Measurements from ENCODE around the gene CENPN.

The CENPN gene

GRCh38 chr16:80981103-80981502, 25.9 kb upstream of the CENPN start:
- H3K9me3 ChIP-seq (replicated peaks in 1 of 2; ENCODE audit: control insufficient read depth in 2 of 2, insufficient read depth in 1 of 2, low read depth in 1 of 2, low read length in 2 of 2) = no peaks in the 10 kb centered on the region
- H3K27ac ChIP-seq (replicated peaks; ENCODE audit: low read length) = no peak overlapping the region
- H3K79me1 ChIP-seq (ENCODE audit: low read depth, low read length) = no peaks in the 10 kb centered on the region
- H4K8ac ChIP-seq (ENCODE audit: low read depth, low read length) = no peak overlapping the region
- H2AK5ac ChIP-seq (ENCODE audit: low read depth, low read length) = no peak overlapping the region
- no peak overlapping the region for H3K9ac ChIP-seq (ENCODE audit: low read depth, low read length, poor library complexity)
- no peak overlapping the region for H3K4ac ChIP-seq (ENCODE audit: low read length)
- no peak overlapping the region for H3K4me3 ChIP-seq (ENCODE audit: low read length in 2 of 2)
- no peak overlapping the region for H2BK5ac ChIP-seq (ENCODE audit: low read length)
- H3K36me3 ChIP-seq (replicated peaks in 1 of 2; ENCODE audit: control insufficient read depth in 2 of 2, insufficient read depth in 2 of 2, low read length in 2 of 2) = peaks cover 3 to 56% of the 10 kb centered on the region in 2 donors
- H4K91ac ChIP-seq (ENCODE audit: low read depth, low read length, poor library complexity) = no peak overlapping the region
- H3K18ac ChIP-seq (ENCODE audit: low read length) = no peak overlapping the region
- no peak overlapping the region for H3K4me2 ChIP-seq (ENCODE audit: insufficient read depth, low read length, poor library complexity, severe bottlenecking)
- no peak overlapping the region for H3K23ac ChIP-seq (ENCODE audit: low read depth, low read length, poor library complexity)
- H3K27me3 ChIP-seq (ENCODE audit: control insufficient read depth in 3 of 3, insufficient read depth in 3 of 3, low read depth in 1 of 3, low read length in 3 of 3) = no peaks in the 10 kb centered on the region
- H2AFZ ChIP-seq (ENCODE audit: low read length) = no peak overlapping the region
- no peak overlapping the region for H2BK15ac ChIP-seq (ENCODE audit: low read length)
- H2BK12ac ChIP-seq (ENCODE audit: low read length) = no peak overlapping the region
- H2BK120ac ChIP-seq (ENCODE audit: low read depth, low read length) = no peak overlapping the region
- no peak for DNase-seq (ENCODE audit: low spot score)
- H3K14ac ChIP-seq (ENCODE audit: low read length) = no peak overlapping the region
- no peaks in the 10 kb centered on the region for H3K4me1 ChIP-seq (ENCODE audit: control insufficient read depth in 2 of 2, insufficient read depth in 1 of 2, low read depth in 1 of 2, low read length in 2 of 2)

GRCh38 chr16:80982646-80983045, 24.4 kb upstream of the CENPN start:
- Histone ChIP-seq H3K9me3 (replicated peaks in 1 of 2; ENCODE audit: control insufficient read depth in 2 of 2, insufficient read depth in 1 of 2, low read depth in 1 of 2, low read length in 2 of 2) (no peaks in the 10 kb centered on the region), H4K91ac (ENCODE audit: low read depth, low read length, poor library complexity) (no peak overlapping the region), H2BK12ac (ENCODE audit: low read length) (no peak overlapping the region), H3K18ac (ENCODE audit: low read length) (no peak overlapping the region), H3K4me1 (ENCODE audit: control insufficient read depth in 2 of 2, insufficient read depth in 1 of 2, low read depth in 1 of 2, low read length in 2 of 2) (peaks cover 0 to 2% of the 10 kb centered on the region in 2 donors), H3K9ac (ENCODE audit: low read depth, low read length, poor library complexity) (no peak overlapping the region), H2BK120ac (ENCODE audit: low read depth, low read length) (no peak overlapping the region), H2BK15ac (ENCODE audit: low read length) (no peak overlapping the region), H2AFZ (ENCODE audit: low read length) (no peak overlapping the region), H3K79me1 (ENCODE audit: low read depth, low read length) (no peaks in the 10 kb centered on the region), H3K27me3 (ENCODE audit: control insufficient read depth in 3 of 3, insufficient read depth in 3 of 3, low read depth in 1 of 3, low read length in 3 of 3) (no peaks in the 10 kb centered on the region), H3K14ac (ENCODE audit: low read length) (no peak overlapping the region), H3K4ac (ENCODE audit: low read length) (no peak overlapping the region), H3K23ac (ENCODE audit: low read depth, low read length, poor library complexity) (no peak overlapping the region), H2BK5ac (ENCODE audit: low read length) (no peak overlapping the region), H2AK5ac (ENCODE audit: low read depth, low read length) (no peak overlapping the region), H3K36me3 (replicated peaks in 1 of 2; ENCODE audit: control insufficient read depth in 2 of 2, insufficient read depth in 2 of 2, low read length in 2 of 2) (peaks cover 3 to 57% of the 10 kb centered on the region in 2 donors), H3K4me2 (ENCODE audit: insufficient read depth, low read length, poor library complexity, severe bottlenecking) (no peak overlapping the region), H3K4me3 (ENCODE audit: low read length in 2 of 2) (no peak overlapping the region), H3K27ac (replicated peaks; ENCODE audit: low read length) (no peak overlapping the region), H4K8ac (ENCODE audit: low read depth, low read length) (no peak overlapping the region)
- DNase-seq (ENCODE audit: low spot score) = no peak
- WGBS, 2 donors (ENCODE audit: extremely low coverage in 2 of 2, insufficient read length in 2 of 2, insufficient replicate concordance in 1 of 2) = no CpG with 5 or more reads among the region's 4 CpGs

GRCh38 chr16:80984124-80984892, 22.7 kb upstream of the CENPN start:
- Histone ChIP-seq H2BK5ac (ENCODE audit: low read length) (no peak overlapping the region), H4K91ac (ENCODE audit: low read depth, low read length, poor library complexity) (no peak overlapping the region), H3K4me1 (ENCODE audit: control insufficient read depth in 2 of 2, insufficient read depth in 1 of 2, low read depth in 1 of 2, low read length in 2 of 2) (peaks cover 0 to 2% of the 10 kb centered on the region in 2 donors), H2BK15ac (ENCODE audit: low read length) (no peak overlapping the region), H3K4me2 (ENCODE audit: insufficient read depth, low read length, poor library complexity, severe bottlenecking) (no peak overlapping the region), H3K23ac (ENCODE audit: low read depth, low read length, poor library complexity) (no peak overlapping the region), H3K14ac (ENCODE audit: low read length) (no peak overlapping the region), H3K27me3 (ENCODE audit: control insufficient read depth in 3 of 3, insufficient read depth in 3 of 3, low read depth in 1 of 3, low read length in 3 of 3) (no peaks in the 10 kb centered on the region), H3K4ac (ENCODE audit: low read length) (no peak overlapping the region), H4K8ac (ENCODE audit: low read depth, low read length) (no peak overlapping the region), H2AK5ac (ENCODE audit: low read depth, low read length) (no peak overlapping the region), H2BK12ac (ENCODE audit: low read length) (no peak overlapping the region), H2BK120ac (ENCODE audit: low read depth, low read length) (no peak overlapping the region), H3K18ac (ENCODE audit: low read length) (no peak overlapping the region), H3K9me3 (replicated peaks in 1 of 2; ENCODE audit: control insufficient read depth in 2 of 2, insufficient read depth in 1 of 2, low read depth in 1 of 2, low read length in 2 of 2) (no peaks in the 10 kb centered on the region), H3K79me1 (ENCODE audit: low read depth, low read length) (no peaks in the 10 kb centered on the region), H2AFZ (ENCODE audit: low read length) (no peak overlapping the region), H3K36me3 (replicated peaks in 1 of 2; ENCODE audit: control insufficient read depth in 2 of 2, insufficient read depth in 2 of 2, low read length in 2 of 2) (peaks cover 3 to 50% of the 10 kb centered on the region in 2 donors), H3K9ac (ENCODE audit: low read depth, low read length, poor library complexity) (no peak overlapping the region), H3K27ac (replicated peaks; ENCODE audit: low read length) (no peak overlapping the region), H3K4me3 (ENCODE audit: low read length in 2 of 2) (no peak overlapping the region)
- no peak for DNase-seq (ENCODE audit: low spot score)
- WGBS, 2 donors (ENCODE audit: extremely low coverage in 2 of 2, insufficient read length in 2 of 2, insufficient replicate concordance in 1 of 2) = 100% methylated on average over 2 of the region's 6 CpGs; no CpG with 5 or more reads in 1 of the 2 donors

- H4K8ac ChIP-seq (ENCODE audit: low read depth, low read length) = no peak overlapping the region
- no CpG with 5 or more reads among the region's 2 CpGs for WGBS, 2 donors (ENCODE audit: extremely low coverage in 2 of 2, insufficient read length in 2 of 2, insufficient replicate concordance in 1 of 2)
- H3K4ac ChIP-seq (ENCODE audit: low read length) = no peak overlapping the region
- no peak overlapping the region for H3K18ac ChIP-seq (ENCODE audit: low read length)
- no peak overlapping the region for H3K4me2 ChIP-seq (ENCODE audit: insufficient read depth, low read length, poor library complexity, severe bottlenecking)
- DNase-seq (ENCODE audit: low spot score) = no peak
- peaks cover 0 to 41% of the 10 kb centered on the region in 2 donors for H3K36me3 ChIP-seq (replicated peaks in 1 of 2; ENCODE audit: control insufficient read depth in 2 of 2, insufficient read depth in 2 of 2, low read length in 2 of 2)
- peaks cover 0 to 2% of the 10 kb centered on the region in 2 donors for H3K4me1 ChIP-seq (ENCODE audit: control insufficient read depth in 2 of 2, insufficient read depth in 1 of 2, low read depth in 1 of 2, low read length in 2 of 2)
- no peak overlapping the region for H2AFZ ChIP-seq (ENCODE audit: low read length)
- H3K27me3 ChIP-seq (ENCODE audit: control insufficient read depth in 3 of 3, insufficient read depth in 3 of 3, low read depth in 1 of 3, low read length in 3 of 3) = no peaks in the 10 kb centered on the region
- no peak overlapping the region for H2BK12ac ChIP-seq (ENCODE audit: low read length)
- H3K79me1 ChIP-seq (ENCODE audit: low read depth, low read length) = no peaks in the 10 kb centered on the region
- H2BK5ac ChIP-seq (ENCODE audit: low read length) = no peak overlapping the region
- no peak overlapping the region for H3K14ac ChIP-seq (ENCODE audit: low read length)
- H2AK5ac ChIP-seq (ENCODE audit: low read depth, low read length) = no peak overlapping the region
- H3K9ac ChIP-seq (ENCODE audit: low read depth, low read length, poor library complexity) = no peak overlapping the region
- H3K9me3 ChIP-seq (replicated peaks in 1 of 2; ENCODE audit: control insufficient read depth in 2 of 2, insufficient read depth in 1 of 2, low read depth in 1 of 2, low read length in 2 of 2) = no peaks in the 10 kb centered on the region
- no peak overlapping the region for H3K23ac ChIP-seq (ENCODE audit: low read depth, low read length, poor library complexity)
- no peak overlapping the region for H2BK15ac ChIP-seq (ENCODE audit: low read length)
- no peak overlapping the region for H3K27ac ChIP-seq (replicated peaks; ENCODE audit: low read length)
- H2BK120ac ChIP-seq (ENCODE audit: low read depth, low read length) = no peak overlapping the region
- H3K4me3 ChIP-seq (ENCODE audit: low read length in 2 of 2) = no peak overlapping the region
- H4K91ac ChIP-seq (ENCODE audit: low read depth, low read length, poor library complexity) = no peak overlapping the region
These were observed 21.4 kb upstream of the CENPN start for GRCh38 chr16:80985611-80986010.

Measured in neuronal stem cell (in vitro differentiated cells).